Caco-2 (cell line): Measurements from ENCODE around the gene AGO3. TPM values are rescaled to one million over a fixed set of nuclear protein-coding genes. Genes with fewer than 3 reads are reported as not detected.
"Not testable (repeated sequence)": the region's sequence is repeated elsewhere in the genome, so short reads cannot be mapped to it uniquely, and the experiment has no call there.

ENCODE experiments used
- BruUV-seq: library from RNA; stranded (reverse); fragments of 400-500 nt; replicated peaks from 2 replicates; lab custom pipeline; 2021; lab: Mats Ljungman, UMichigan
- CTCF ChIA-PET: fragments of 300-600 bp; sonication (Branson Sonifier 250); formaldehyde crosslinking; loops from one replicate; lab custom pipeline; 2022; ENCODE audit warnings: antibody characterized with exemption; lab: Charles Lee
- POLR2A ChIA-PET: fragments of 300-600 bp; sonication (Branson Sonifier 250); formaldehyde crosslinking; loops from one replicate; lab custom pipeline; 2022; ENCODE audit warnings: antibody characterized with exemption; lab: Charles Lee
- DNase-seq, 2 experiments: peaks; one replicate each; pipeline versions ENCODE4 v3.0.0 to v3.0.0-alpha.2; 2020 to 2022
- H3K27me3 ChIP-seq: replicated peaks from 2 replicates; pipeline ENCODE4 v1.6.0; 2011; ENCODE audit warnings: low read length; ENCODE audit not compliant: control insufficient read depth, insufficient read depth
- H3K36me3 ChIP-seq: 2 replicates; pipeline ENCODE4 v1.5.1; 2011; ENCODE audit warnings: low read length; ENCODE audit not compliant: control insufficient read depth, insufficient read depth
- H3K4me1 ChIP-seq: fragments of 250-450 bp; sonication (Bioruptor Pico); 2 replicates; pipeline ENCODE4 v1.5.1; 2020; ENCODE audit warnings: mild to moderate bottlenecking
- H3K4me3 ChIP-seq: 2 replicates; pipeline ENCODE4 v1.5.1; 2011; ENCODE audit warnings: low read depth, mild to moderate bottlenecking, control low read depth, low read length
- H3K9me3 ChIP-seq: fragments of 250-450 bp; sonication (Bioruptor Pico); 2 replicates; pipeline ENCODE4 v1.5.1; 2020; ENCODE audit warnings: mild to moderate bottlenecking, moderate library complexity
- H3K27ac Mint-ChIP-seq: one replicate; pipeline ENCODE4 v1.8.0; 2022; ENCODE audit warnings: mixed read lengths; ENCODE audit not compliant: unreplicated experiment
- H3K27me3 Mint-ChIP-seq: one replicate; pipeline ENCODE4 v1.8.0; 2022; ENCODE audit warnings: mixed read lengths; ENCODE audit not compliant: insufficient read depth, unreplicated experiment
- H3K36me3 Mint-ChIP-seq: one replicate; pipeline ENCODE4 v1.8.0; 2022; ENCODE audit warnings: mild to moderate bottlenecking, mixed read lengths; ENCODE audit not compliant: insufficient read depth, unreplicated experiment
- H3K4me1 Mint-ChIP-seq: one replicate; pipeline ENCODE4 v1.8.0; 2022; ENCODE audit warnings: low read depth, mixed read lengths; ENCODE audit not compliant: unreplicated experiment
- H3K4me3 Mint-ChIP-seq: one replicate; pipeline ENCODE4 v1.8.0; 2022; ENCODE audit warnings: mild to moderate bottlenecking, moderate library complexity, mixed read lengths; ENCODE audit not compliant: unreplicated experiment
- H3K9me3 Mint-ChIP-seq: one replicate; pipeline ENCODE4 v1.8.0; 2022; ENCODE audit warnings: mixed read lengths; ENCODE audit not compliant: unreplicated experiment
- intact Hi-C: fragments of 100-400 bp; cut with micrococcal nuclease; formaldehyde crosslinking; loops from one replicate; pipeline ENCODE4 v1.10.0; 2022; ENCODE audit not compliant: unreplicated experiment
- total RNA-seq: library from RNA; stranded (reverse); gene quantifications from 2 replicates; pipeline ENCODE4 v1.2.3, GENCODE V29; 2022
- TF ChIP-seq, protein P1 (sequence below), 2 experiments: fragments of 200-600 bp in 1 of 2; IDR thresholded peaks; 1 replicate in 1 of 2; 2 replicates in 1 of 2; pipeline versions ENCODE4 v1.5.1 to v1.8.0; 2011 to 2022; ENCODE audit warnings: antibody characterized with exemption in 1 of 2, control low read depth in 1 of 2, inconsistent platforms in 1 of 2, low read depth in 1 of 2, low read length in 1 of 2, mild to moderate bottlenecking in 1 of 2, moderate library complexity in 1 of 2; ENCODE audit not compliant: insufficient read depth in 1 of 2, severe bottlenecking in 1 of 2, unreplicated experiment in 1 of 2

AGO3 gene
- total RNA-seq, 1 experiment from 2014 or later: 18.1 TPM

DNA sequence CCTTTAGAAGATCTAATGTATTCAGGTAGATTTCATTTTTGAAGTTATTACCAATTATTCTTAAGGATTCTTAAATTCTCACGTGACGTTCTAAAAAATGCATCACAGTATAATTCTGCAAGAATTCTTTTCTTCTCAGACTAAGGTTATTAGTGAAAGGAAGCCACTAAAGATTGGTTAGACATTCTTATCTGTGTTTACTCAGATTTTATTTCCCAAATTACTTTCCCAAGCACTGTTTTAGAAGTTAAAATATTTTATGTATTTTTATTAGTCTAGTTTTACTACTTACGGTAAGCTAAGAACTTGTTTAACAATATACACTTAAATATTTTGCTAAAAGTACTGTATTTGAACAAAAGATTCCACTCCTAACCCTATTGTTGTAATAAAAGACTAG is 28.4 kb downstream of the AGO3 start:
- POLR2A ChIA-PET: interaction anchor here (0.6 kb wide), 1 partner anchor 19 kb away, joined by 4 read pairs; no protein-coding TSS in a partner anchor
- H3K4me1 Mint-ChIP-seq: no peaks in the 10 kb centered on the region
- no TSS peak for BruUV-seq
- H3K36me3 ChIP-seq: no peaks in the 10 kb centered on the region
- DNase-seq: no peak
- H3K36me3 Mint-ChIP-seq: peaks cover 5% of the 10 kb centered on the region
- H3K9me3 ChIP-seq: no peaks in the 10 kb centered on the region
- intact Hi-C loops: no loop called here
- no peaks in the 10 kb centered on the region for H3K27me3 Mint-ChIP-seq
- no peak overlapping the region for H3K27ac Mint-ChIP-seq
- H3K4me3 Mint-ChIP-seq: no peak overlapping the region
- TF ChIP-seq, protein P1, sequence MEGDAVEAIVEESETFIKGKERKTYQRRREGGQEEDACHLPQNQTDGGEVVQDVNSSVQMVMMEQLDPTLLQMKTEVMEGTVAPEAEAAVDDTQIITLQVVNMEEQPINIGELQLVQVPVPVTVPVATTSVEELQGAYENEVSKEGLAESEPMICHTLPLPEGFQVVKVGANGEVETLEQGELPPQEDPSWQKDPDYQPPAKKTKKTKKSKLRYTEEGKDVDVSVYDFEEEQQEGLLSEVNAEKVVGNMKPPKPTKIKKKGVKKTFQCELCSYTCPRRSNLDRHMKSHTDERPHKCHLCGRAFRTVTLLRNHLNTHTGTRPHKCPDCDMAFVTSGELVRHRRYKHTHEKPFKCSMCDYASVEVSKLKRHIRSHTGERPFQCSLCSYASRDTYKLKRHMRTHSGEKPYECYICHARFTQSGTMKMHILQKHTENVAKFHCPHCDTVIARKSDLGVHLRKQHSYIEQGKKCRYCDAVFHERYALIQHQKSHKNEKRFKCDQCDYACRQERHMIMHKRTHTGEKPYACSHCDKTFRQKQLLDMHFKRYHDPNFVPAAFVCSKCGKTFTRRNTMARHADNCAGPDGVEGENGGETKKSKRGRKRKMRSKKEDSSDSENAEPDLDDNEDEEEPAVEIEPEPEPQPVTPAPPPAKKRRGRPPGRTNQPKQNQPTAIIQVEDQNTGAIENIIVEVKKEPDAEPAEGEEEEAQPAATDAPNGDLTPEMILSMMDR (IDR thresholded peaks at IDR 0.05; ENCODE audit: insufficient read depth in 1 of 2, low read depth in 1 of 2, low read length in 1 of 2, severe bottlenecking in 1 of 2, unreplicated experiment in 1 of 2): no peak
- H3K27me3 ChIP-seq: no peaks in the 10 kb centered on the region
- no peak overlapping the region for H3K4me3 ChIP-seq
- no peaks in the 10 kb centered on the region for H3K9me3 Mint-ChIP-seq
- CTCF ChIA-PET: no interaction called here
- H3K4me1 ChIP-seq: peaks cover 4% of the 10 kb centered on the region

DNA sequence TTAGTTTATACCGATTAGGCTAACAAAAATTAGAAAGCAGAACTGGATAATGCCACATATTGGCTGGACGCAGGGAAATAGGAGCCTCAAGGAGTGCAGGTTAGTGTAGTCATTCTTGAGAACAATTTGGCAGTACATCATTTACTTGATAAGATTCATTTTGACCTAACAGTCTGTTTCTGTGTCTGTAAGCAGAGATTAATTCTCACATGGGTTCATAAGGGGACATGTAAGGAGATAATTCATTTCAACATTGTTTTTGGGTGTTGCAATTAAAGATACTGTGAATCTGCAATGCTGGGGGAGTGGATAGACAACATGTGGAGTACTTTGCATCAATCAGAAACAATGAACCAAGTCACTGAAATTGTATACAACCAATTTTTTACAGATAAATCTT is 32.0 kb downstream of the AGO3 start:
- H3K4me1 Mint-ChIP-seq: no peaks in the 10 kb centered on the region
- no TSS peak for BruUV-seq

DNA sequence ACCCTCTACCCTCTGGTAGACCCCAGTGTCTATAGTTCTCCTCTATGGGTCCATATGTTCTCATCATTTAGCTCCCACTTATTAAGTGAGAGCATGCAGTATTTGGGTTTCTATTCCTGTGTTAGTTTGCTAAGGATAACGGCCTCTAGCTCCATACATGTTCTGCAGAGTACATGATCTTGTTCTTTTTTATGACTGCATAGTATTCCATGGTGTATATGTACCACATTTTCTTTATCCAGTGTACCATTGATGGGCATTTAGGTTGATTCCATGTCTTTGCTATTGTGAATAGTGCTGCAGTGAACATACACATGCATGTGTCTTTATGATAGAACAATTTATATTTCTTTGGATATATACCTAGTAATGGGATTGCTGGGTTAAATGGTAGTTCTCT is 33.4 kb downstream of the AGO3 start:
- BruUV-seq, H3K36me3 ChIP-seq, H3K27me3 Mint-ChIP-seq, H3K4me1 Mint-ChIP-seq, H3K4me1 ChIP-seq, POLR2A ChIA-PET, intact Hi-C loops, DNase-seq, H3K4me3 ChIP-seq, H3K9me3 Mint-ChIP-seq, H3K27ac Mint-ChIP-seq, H3K4me3 Mint-ChIP-seq, H3K9me3 ChIP-seq, H3K27me3 ChIP-seq, CTCF ChIA-PET: not testable (repeated sequence)
- peaks cover 14% of the 10 kb centered on the region for H3K36me3 Mint-ChIP-seq

More for the DNA sequence above, 32.0 kb downstream of the AGO3 start:
- DNase-seq: no peak
- TF ChIP-seq, protein P1 (IDR thresholded peaks at IDR 0.05; ENCODE audit: insufficient read depth in 1 of 2, low read depth in 1 of 2, low read length in 1 of 2, severe bottlenecking in 1 of 2, unreplicated experiment in 1 of 2): no peak
- ChIA-PET POLR2A (no interaction called here), CTCF (no interaction called here)
- Mint-ChIP-seq H3K27ac (no peak overlapping the region), H3K36me3 (peaks cover 4% of the 10 kb centered on the region), H3K9me3 (no peaks in the 10 kb centered on the region), H3K4me3 (no peak overlapping the region), H3K27me3 (no peaks in the 10 kb centered on the region)
- H3K27me3 ChIP-seq: no peaks in the 10 kb centered on the region
- no peaks in the 10 kb centered on the region for H3K36me3 ChIP-seq
- H3K9me3 ChIP-seq: no peaks in the 10 kb centered on the region
- intact Hi-C loops: no loop called here
- peaks cover 4% of the 10 kb centered on the region for H3K4me1 ChIP-seq
- H3K4me3 ChIP-seq: no peak overlapping the region

DNA sequence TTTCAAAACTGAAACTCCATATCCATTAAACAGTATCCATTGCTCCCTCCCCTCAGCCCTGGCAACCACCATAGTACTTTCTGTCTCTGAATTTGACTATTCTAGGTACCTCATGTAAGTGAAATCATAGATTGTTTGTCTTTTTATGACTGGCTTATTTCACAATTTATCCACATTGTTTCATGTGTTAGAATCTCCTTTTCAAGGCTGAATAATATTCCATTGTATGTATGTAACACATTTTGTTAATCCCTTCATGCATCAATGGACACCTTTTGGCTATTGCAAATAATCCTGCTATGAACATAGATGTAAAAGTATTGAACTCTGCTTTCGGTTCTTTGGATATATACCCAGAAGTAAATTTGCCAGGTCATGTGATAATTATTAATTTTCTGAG is 37.5 kb downstream of the AGO3 start:
- Mint-ChIP-seq H3K9me3 (no peaks in the 10 kb centered on the region), H3K36me3 (peaks cover 28% of the 10 kb centered on the region), H3K4me1 (no peaks in the 10 kb centered on the region), H3K4me3 (no peak overlapping the region), H3K27me3 (no peaks in the 10 kb centered on the region), H3K27ac (no peak overlapping the region)
- Histone ChIP-seq H3K27me3 (no peaks in the 10 kb centered on the region), H3K9me3 (no peaks in the 10 kb centered on the region), H3K36me3 (no peaks in the 10 kb centered on the region), H3K4me1 (no peaks in the 10 kb centered on the region), H3K4me3 (no peak overlapping the region)
- intact Hi-C loops: no loop called here
- no peak for DNase-seq
- no TSS peak for BruUV-seq
- ChIA-PET POLR2A (no interaction called here), CTCF (no interaction called here)
- TF ChIP-seq, protein P1 (IDR thresholded peaks at IDR 0.05; ENCODE audit: insufficient read depth in 1 of 2, low read depth in 1 of 2, low read length in 1 of 2, severe bottlenecking in 1 of 2, unreplicated experiment in 1 of 2): no peak
